NCI-H1105 treated with DMSO at 0.1 percent for 48 hours (cell line): ENCODE results near the gene PGPEP1.
"Not testable (repeated sequence)": the region's sequence is repeated elsewhere in the genome, so short reads cannot be mapped to it uniquely, and the experiment has no call there.

Experiments used
- DNase-seq: peaks from one replicate; lab custom pipeline; 2025; lab: John Stamatoyannopoulos, UW

PGPEP1 gene

DNA sequence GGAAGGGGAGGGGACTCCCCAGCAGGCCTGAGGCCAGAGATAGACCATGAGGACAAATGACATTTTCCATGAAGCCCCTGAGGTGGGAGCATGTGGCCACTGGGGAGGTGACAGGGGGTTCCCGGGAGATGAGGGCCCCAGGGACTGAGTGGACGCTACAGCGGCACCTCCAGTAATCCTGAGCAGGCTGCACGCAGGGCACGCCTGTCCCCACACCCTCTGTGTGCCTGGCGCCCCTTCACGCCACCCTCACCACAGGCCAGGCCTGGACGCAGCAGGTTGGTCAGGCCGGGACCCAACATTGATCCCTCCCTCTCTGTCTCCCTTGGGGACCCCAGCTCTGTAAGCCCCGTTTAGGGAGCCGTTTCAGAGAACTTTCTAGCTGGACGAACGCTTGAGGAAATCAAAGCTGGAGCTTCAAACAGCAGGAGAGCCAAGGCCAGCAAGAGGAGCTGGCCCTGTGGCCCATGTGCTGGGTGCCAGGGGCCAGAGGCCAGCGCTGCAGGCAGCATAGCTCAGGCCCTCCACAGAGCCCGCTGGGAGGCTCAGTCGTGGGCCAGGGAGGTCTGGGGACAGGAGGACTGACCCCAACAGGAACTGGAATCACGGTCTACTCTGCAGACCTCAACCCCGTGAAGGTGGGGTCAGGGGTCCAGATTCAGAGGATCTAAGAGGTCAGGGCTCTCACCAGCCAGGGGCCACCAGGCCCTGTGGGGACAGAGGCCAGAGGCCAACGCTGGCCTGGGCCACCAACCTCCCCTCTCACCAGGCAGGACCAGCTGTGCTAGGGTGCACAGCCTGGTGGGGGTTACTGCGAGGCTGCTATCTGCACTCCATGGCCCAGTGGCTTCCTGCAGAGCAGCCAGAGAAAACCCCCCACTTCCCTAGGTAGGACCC lies 32.1 kb upstream of the PGPEP1 start:
- no peak for DNase-seq

DNA sequence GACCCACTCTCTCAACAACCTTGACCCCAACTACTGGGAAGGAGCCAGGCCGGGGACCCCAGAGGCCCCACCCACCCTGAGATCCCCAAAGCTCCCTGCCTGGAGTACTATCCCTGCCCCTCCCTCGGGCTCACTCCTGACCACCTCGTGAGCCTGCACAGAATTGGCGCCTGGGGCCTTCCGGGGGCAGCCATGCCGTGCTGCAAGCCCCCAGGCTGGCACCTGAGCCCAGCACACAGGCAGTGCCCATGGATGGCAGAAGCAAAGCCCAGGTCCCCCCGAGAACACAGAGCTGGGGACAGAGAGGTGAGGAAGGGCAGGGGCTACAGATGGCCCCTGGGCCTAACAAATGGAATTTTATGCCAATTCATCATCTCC lies 31.5 kb upstream of the PGPEP1 start:
- DNase-seq: no peak

DNA sequence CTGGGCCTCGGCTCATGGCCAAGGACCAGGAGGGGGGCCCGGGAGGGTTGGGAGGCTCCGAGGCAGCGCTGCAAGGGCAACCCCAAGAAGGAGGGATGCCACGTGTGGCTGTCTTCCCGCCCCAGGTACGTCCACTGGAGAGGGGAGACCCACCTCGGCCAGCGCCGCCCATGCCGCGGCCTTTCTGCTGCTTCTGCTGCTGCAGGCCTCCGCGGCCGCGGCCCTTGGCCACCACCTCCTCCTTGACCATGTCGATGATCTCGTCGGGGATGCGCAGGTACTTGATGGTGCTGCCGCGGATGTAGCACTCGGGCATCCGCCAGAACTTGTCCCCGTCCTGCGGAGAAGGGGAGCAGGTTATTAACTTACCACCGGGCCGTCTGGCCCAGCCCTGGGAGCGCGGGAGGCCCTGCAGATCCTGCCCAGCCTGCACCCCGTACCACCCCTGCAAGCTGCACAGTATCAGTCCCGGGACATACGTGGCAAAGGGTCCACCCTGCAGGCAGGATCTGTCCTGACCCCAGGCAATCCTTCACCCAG lies 30.8 kb upstream of the PGPEP1 start:
- no peak for DNase-seq

DNA sequence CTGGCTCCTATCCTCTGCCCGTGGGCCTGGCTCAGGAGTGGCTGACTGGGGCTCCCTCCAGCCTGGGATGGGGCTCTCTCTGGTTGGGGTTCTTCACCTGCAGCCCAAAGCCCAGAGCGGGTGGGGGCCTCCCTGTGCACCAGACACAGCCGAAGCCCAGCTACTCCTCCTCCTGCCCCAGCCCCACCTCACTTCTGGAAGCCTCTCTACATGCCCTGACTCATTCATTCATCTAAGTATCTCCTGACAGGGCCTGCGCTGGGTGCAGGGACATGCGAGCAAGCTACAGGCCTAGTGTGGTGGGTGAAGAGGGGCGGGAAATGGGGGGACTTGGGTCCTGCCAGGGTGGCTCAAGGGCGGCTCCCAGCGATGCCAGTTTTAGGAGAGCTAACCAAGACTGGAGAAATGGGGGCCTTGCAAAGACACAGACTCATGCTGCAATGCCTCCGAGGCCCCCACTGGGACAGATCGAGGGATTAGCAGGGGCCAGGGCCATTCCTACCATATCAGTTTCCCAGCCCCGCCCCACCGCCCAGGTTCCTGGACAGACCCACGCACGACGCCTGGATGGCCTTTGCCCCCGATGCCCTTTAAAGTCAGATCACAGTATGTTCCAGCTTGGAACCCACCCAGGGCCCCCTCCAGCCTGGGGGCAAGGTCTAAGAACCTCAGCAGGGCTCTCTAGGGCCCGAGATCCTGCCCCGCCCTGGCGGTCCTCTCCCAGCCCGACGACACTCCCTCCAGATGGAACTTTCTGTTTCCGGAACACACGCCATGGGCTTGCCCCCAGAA lies 30.1 kb upstream of the PGPEP1 start:
- DNase-seq: no peak

DNA sequence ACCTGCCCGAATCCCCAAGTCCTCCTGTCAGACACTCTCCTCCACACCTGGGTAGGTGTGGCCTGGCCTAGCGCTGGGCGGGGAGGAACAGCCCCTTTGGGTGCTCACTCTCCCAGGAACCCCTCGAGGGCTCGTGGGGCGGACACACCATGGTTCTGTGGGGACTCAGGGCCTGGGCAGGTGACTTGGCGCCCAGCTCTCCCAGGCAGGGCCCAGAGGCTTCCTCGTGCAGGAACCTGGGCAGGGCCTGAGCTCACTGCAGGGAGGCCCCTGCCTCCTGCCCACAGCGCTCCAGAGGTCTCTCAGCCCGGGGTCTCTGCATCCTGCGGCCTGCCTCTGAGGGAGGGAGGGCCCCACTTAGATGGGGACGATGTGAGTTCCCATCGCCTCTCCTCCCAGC lies 29.4 kb upstream of the PGPEP1 start:
- no peak for DNase-seq

DNA sequence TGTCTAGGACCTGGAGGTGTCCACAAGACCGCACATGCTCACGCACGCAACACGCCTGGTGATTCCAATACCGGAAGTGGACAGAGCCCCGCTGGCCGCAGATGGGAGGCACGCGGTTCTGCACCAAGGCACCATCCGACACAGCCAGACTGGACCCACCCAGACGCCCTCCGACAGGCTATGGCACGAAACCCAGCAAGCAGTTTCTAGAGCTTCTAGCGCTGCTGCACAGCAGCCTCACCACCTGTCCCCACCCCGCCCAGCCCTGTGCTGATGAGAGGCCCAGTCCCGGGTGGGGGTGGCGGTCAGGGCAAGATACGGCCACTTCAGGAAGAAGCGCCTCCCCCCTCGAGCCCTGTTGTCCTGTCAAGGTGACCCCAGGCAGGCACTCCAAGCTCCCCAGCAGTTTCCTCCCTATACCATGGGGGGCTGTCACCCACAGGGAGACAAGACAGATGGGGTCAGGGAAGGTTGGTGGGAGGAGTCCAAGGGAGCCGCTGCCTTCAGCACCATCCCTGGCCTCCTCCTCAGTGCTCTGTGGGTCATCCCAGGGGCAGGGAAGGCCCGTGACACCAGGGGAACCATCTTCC lies 28.8 kb upstream of the PGPEP1 start:
- DNase-seq: no peak

DNA sequence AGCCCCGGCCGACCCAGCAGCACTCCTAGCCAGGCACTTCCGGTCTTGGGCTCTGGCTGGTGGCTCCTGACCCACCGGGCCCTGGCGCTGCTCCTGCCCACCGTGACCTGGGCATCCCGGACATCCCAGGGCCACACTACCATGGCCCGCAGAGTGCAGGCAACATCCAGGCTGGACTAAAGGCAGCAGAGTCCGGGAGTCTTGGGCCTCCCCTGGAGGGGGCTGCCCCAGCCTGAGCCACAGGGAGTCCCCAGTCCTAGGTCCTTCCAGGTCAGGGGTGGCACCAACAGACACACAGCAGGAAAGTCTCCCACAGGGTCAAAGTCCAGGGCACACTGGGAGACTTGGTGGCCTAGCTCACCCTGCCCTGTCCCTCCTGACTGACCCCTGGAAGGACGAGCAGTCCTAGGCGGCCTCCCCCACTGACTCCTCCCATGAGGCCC lies 28.3 kb upstream of the PGPEP1 start:
- DNase-seq: no peak

DNA sequence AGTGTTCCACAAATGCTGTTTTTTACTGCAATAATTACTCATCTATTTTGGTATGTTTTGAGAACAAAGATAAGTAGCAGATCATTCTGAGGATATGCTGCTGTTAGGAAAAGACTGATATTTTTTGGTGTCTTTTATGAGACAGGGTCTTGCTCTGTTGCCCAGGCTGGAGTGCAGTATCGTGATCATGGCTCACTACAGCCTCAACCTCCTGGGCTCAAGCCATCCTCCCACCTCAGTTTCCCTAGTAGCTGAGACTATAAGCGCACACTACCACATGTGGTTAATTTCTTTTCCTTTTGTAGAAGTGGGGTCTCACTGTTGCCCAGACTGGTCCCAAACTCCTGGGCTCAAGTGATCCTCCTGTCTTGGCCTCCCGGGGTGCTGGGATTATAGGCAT lies 27.0 kb upstream of the PGPEP1 start:
- DNase-seq: no peak

DNA sequence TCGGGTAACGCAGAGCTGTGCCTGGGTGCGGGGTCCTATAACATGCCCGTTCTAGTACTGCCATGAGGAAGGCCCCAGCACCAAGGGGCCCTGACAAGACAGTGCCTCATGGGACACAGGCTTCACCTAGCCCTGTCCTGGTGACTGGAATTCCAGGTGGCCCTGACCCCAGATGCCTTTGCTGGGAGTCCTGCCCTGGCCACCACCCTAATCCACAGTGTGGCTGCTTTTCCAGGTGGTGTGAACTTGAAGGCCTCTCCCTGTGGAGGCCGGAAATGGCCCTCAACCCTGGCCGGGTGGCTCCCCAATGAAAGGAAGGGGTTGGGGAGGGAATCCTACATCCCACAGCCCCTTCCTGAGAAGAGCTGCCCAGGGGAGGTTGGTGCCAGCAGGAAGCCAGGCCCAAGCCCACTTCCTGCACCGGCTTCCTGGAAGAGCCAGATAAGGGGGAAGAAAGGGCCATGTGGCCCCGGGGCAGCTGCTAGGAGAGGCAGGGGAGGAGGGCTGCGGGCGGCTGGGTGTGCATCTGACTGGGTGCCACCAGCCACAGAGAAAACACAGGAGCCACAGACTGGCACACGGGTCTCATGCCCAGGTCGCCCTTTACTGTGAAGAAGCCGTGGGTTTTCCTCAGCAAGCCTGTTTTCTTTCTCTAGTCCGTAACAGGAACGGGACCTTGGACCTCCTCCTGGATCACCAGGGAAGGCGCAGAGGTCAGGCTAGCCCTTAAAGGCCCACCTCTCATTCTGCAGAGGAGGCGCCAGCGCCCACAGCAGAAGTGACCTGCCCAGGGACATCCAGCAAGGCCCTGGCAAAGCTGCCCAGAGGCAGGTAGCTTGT lies 22.2 kb upstream of the PGPEP1 start:
- no peak for DNase-seq

DNA sequence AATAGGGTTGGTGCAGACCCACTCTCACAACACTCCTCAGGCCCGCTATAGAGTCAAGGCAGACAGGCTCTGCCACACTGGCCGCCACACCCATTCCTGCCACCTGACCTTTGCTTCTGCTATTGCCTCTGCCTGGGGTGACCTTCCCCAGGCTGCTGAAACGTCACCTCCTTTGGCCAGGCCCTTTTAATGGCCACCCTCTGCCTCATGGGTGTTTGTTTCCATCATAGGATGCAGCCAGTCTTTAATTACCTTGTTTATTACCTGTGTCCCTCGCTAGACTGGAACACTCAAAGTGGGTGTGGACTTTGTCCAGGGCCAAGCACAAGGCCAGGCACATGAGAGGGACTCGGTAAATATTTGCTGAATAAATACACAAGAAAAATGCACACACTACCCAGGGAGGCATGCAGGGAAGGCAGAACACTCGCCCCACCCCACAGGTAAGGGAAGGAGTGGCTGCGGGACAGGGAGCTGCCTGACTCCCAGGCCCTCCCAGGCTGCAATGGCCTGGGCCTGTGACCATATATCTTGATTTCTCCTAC lies 20.7 kb upstream of the PGPEP1 start:
- no peak for DNase-seq

DNA sequence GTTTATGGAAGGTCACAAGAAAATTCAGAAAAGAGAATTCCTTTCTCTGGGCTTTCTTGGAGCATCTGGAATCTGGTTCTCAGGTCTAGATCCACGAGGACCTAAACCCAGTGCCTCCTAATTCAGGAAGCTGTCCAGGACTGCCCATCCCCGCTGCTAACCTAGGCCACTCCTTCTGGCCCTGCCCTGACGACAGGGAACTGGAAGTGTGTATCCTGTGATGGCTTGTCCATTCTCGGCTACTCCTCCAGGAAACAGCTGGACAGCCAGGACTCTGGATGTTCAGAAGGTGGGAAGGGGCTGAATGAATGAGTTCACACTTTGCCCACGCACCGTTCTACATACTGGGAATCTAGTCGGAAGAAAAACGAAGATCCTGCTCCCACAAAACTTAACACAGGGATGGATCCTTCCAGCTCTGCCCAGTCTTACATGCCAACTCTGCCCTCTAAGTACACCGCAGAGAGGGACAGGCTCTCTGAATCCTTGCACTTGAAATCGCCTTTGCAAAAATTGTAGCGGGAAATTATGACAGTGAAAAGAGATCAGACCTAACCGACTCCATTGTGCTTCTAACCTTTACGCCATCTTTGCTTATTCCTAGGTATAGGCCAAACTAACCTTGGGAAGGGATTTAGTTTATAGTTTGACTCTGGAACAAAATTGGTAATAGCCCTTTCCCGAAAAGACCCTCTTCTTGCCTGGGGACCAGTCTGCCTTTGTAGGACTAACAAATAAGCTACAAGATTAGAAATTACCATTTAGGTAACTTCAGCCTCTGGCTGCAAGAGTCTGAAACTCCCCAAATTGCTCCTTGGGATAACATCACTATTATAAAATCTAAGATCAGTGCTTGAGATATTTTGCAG lies 19.3 kb upstream of the PGPEP1 start:
- DNase-seq: no peak

DNA sequence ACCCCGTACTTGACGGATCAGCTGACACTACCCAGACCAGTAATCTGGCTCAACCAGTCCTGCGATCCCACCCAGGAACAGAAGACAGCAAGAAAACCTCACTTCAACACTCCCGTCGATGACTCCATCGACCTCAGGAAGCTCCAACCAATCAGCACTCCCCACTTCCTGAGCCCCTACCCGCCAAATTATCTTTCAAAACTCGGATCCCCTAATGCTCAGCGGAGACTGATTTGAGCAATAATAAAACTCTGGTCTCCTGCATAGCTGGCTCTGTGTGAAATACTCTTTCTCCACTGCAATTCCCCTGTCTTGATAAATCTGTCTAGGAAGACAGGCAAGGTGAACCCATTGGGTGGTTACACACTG lies 18.7 kb upstream of the PGPEP1 start:
- DNase-seq: no peak

DNA sequence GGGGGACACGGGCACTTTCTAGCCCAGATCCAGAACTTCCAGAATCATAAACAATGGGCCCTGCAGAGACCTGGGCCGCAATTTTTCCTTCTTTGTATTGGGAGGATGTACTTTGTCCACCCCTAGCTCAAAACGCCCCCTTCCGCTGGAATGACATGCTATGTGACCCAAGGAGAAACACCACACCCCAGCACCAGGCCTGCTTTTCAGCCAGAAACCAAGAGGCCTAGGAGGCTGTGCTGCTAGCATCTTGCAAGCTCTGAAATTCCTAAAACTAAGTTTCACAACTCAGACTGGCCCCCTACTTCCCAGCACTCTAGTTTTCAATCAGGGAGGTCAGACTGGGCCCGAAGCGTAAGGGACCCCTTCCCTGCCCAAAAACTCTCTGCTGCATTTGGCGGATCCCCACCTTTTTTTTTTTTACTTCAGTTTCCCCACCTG lies 18.1 kb upstream of the PGPEP1 start:
- DNase-seq: peak; percentile 18

DNA sequence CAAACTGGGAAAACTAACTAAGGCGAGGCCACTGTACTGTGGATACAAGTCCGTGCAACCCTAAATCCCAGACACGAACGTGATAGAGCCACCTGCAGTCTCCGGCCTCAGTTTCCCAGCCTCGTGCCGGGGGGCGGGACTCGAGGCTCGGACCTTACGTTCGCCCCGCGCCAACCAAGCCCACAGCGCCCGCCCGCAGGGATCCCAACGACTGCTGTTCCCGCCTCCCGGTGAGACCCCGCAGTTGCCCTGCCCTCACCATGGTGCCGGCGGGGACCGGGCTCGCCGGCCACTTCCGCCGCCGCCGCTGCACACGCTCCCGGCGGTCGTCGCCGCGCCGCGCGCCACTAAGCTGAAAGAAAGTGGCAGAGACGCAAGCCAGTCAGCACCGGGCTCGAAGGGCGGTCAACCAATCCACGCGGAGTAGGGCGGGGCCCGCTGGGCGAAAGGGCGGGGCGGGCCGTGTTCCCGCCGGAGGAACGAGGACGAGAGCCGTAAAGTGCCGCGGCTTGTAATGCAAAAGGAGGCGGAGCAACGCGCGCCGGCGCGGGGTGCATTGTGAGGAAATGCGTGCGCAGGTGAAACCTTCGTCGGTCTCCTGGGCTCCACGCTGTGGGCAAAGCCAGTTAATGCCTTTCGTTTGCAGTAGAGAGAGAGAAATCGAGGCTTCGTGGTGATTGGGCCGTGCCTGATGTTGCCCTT lies 17.5 kb upstream of the PGPEP1 start, which contains the start of gene LSM4:
Gene LSM4 (minus strand): TSS at position 318 of the 702 bp plus-strand sequence. CDS start 56 bp downstream, at position 262.
- peak; percentile 99 for DNase-seq

DNA sequence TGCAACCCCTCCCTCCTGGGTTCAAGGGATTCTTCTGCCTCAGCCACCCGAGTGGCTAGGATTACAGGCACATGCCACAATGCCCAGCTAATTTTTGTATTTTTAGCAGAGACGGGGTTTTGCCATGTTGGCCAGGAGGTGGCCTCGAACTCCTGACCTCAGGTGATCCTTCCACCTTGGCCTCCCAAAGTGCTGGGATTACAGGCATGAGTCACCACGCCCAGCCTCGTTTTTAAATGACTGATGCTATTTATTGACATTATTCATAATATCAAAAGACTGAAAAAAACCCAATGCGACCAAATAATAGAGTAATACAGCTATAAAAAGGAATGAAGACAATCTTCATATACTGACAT lies 16.0 kb upstream of the PGPEP1 start:
- not testable (repeated sequence) for DNase-seq

DNA sequence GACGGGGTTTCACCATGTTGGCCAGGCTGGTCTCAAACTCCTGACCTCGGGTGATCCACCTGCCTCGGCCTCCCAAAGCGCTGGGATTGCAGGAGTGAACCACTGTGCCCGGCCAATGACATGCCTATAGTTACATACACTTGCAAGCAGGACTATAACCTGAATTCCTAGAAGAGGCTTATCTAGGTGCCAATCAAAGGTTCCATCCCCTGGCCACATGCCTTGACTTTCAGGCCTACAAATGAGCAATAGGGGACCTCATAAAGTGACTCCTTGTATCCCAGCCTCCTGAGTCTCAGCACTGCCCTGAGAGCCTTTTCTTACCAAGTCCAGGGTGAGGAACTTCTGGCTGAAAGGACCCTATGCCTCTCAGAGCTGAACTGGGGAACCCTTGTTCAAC lies 13.6 kb upstream of the PGPEP1 start:
- DNase-seq: no peak

DNA sequence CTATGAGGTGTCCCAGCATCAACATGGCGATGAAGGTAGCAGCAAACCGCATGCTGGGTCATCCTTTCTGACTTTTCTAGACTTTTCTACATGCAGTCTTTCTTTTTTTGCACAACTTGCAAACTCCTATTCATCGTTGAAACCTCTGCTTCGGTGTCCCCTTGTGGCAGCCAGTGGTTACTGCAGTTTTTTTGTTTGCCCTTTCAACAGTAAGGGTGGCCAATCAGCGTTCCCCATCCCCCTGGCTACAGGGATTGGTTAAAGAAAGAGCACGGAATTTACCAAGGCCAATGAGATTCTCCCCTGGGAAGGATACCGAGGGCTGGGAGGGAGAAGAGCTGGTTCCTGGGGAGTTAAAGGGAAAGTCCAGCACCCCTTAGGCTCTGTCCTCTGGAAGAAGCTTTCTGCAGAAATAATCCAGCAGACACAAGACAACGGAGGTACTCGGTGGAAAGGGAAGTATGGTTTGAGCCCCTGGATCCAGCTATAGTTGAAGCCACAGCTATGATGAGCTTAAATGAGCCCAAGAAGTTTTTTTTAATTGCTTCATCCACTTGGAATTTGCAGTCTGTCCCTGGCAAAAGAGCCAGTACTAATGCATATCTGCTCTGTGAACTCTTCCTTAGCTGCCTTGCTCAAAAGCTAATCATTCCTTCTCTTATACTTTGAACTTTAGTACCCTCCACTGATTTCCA lies 11.9 kb upstream of the PGPEP1 start:
- DNase-seq: peak; percentile 98

DNA sequence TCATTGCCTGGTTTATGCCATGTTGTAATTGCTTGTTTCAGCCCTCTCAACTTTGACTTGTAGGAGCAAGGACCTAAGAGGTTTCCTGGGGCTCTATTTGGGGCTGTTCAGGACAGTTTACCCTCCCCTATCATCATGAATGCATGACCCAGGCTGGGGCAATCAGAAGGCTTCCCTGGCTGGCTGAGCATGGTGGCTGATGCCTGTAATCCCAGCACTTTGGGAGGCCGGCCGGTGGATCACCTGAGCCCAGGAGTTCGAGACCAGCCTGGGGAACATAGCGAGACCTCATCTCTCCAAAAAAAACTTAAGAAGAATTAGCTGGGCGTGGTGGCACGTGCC lies 11.4 kb upstream of the PGPEP1 start:
- no peak for DNase-seq

DNA sequence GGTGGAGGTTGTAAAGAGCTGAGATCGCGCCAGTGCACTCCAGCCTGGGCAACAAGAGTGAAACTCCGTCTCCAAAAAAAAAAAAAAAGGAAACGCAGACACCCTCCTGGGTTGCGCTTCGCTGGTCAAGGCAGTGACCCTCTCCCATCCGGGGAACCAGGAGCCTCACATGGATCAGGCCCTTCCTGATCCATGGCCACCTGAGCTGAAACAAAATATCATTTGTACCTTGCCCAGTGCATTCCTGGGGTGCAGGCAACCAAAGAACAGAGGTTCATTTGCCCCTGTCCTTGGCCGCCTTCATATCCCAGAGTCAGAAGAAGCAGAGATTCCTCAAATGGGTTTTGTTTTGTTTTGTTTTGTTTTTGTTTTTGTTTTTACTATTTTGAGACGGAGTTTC lies 9.5 kb upstream of the PGPEP1 start:
- no peak for DNase-seq
